Esophagus (tissue), 2 donors: Measurements from ENCODE around the gene CMC2. TPM values are rescaled to one million over a fixed set of nuclear protein-coding genes. Genes with fewer than 3 reads are reported as not detected.

Source experiments
- H3K27ac ChIP-seq, 2 donors: one replicate each; pipeline ENCODE4 v1.5.1; 2013; ENCODE audit warnings: low read depth in 2 of 2, mild to moderate bottlenecking in 2 of 2, inconsistent platforms in 1 of 2, low read length in 1 of 2, moderate library complexity in 1 of 2
- H3K27me3 ChIP-seq, 2 donors: one replicate each; pipeline ENCODE4 v1.6.1; 2013; ENCODE audit warnings: low read length in 2 of 2, control low read depth in 1 of 2, mild to moderate bottlenecking in 1 of 2; ENCODE audit not compliant: insufficient read depth in 2 of 2, control insufficient read depth in 1 of 2
- H3K36me3 ChIP-seq, 2 donors: one replicate each; pipeline ENCODE4 v1.6.1; 2013; ENCODE audit warnings: low read length in 1 of 2; ENCODE audit not compliant: control insufficient read depth in 2 of 2, insufficient read depth in 2 of 2
- H3K4me1 ChIP-seq, 2 donors: one replicate each; pipeline ENCODE4 v1.6.1; 2013; ENCODE audit warnings: low read length in 1 of 2; ENCODE audit not compliant: control insufficient read depth in 2 of 2, insufficient read depth in 2 of 2
- H3K4me3 ChIP-seq, 2 donors: one replicate each; pipeline ENCODE4 v1.5.1; 2013; ENCODE audit warnings: low read length in 2 of 2, mild to moderate bottlenecking in 2 of 2, low read depth in 1 of 2, moderate library complexity in 1 of 2
- H3K9me3 ChIP-seq, 2 donors: one replicate each; pipeline ENCODE4 v1.6.1; 2013; ENCODE audit warnings: mild to moderate bottlenecking in 2 of 2, low read depth in 1 of 2, low read length in 1 of 2, moderate library complexity in 1 of 2; ENCODE audit not compliant: control insufficient read depth in 2 of 2, insufficient read depth in 1 of 2
- WGBS, 2 donors: extraction: QIAGEN DNeasy Blood & Tissue Kit; methylation state at CpG; one replicate each; pipeline ENCODE4 v1.1.7; 2013; 5-methylcytosine and 5-hydroxymethylcytosine counted together
- polyA plus RNA-seq, 2 donors: library from polyadenylated mRNA; stranded (reverse); fragments of 200-250 nt; gene quantifications; one replicate each; pipeline ENCODE4 v1.2.3, GENCODE V29; 2013
- donor health status: healthy with polysubstance abuse.
- donor health status: Bipolar disorder and iron deficiency.

The CMC2 gene
- polyA plus RNA-seq, 2 donors: 29.9 to 69.7 TPM

DNA sequence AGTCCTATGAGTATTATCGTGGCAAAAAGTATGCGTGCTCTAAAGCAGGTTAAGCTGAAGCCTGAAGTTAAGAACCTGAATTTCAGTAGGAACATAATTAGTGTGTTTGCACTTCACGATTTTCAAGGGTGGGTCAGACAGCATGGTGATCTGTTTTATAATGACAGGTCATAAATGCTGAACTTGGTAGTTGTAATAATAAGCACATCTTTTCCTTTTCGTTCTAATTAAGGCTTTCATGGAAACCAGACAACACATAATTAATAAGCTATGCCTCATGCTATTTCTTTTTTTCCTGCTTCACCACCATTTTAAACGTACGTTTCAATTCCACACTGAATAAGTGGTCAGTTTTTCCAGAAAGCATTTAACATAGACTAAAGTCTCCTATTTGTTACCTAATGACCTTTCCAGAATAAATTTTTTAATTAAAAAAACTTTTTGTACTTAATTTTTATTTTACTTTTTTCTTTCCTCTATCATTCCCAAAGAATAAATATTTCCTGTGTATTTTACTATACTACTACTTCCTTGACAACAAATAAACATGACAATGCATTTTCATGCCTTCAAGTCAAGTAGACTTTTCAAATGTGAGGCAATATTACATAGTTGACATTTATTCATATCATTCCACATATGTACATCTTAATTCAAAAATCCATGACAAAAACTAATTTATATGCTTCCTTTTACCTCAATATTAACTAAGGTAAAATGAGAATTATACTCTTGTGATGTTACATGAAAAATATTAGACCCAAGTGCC lies 22.4 kb downstream of the CMC2 start:
- no peaks in the 10 kb centered on the region for H3K27me3 ChIP-seq
- H3K4me3 ChIP-seq: no peak overlapping the region
- H3K9me3 ChIP-seq: no peaks in the 10 kb centered on the region
- 88 to 90% methylated on average over 6 of the region's 6 CpGs for WGBS, 2 donors
- H3K36me3 ChIP-seq: no peaks in the 10 kb centered on the region
- H3K4me1 ChIP-seq: no peaks in the 10 kb centered on the region
- no peak overlapping the region for H3K27ac ChIP-seq

DNA sequence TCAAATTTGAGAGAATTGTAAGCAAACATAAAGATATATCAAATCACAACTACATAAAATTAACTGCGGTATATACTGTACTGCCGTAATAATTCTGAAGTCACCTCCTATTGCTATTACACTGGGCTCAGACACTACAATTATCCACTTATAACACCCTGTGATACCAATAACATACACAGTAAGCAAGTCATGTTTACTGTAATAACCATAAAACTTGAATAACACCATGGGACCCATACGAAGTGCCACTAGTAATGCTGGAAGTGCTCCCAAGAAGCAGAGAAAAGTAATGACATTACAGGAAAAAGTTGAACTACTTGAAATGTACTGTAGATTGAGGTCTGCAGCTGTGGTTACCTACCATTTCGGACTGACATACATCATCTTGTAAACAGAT lies 24.0 kb downstream of the CMC2 start:
- Histone ChIP-seq H3K27ac (no peak overlapping the region), H3K9me3 (no peaks in the 10 kb centered on the region), H3K4me1 (no peaks in the 10 kb centered on the region), H3K36me3 (no peaks in the 10 kb centered on the region), H3K4me3 (no peak overlapping the region), H3K27me3 (no peaks in the 10 kb centered on the region)
- WGBS, 2 donors: 72 to 74% methylated on average over 4 of the region's 4 CpGs

GRCh38 chr16:80981103-80981502 lies 25.6 kb downstream of the CMC2 start:
- Histone ChIP-seq H3K27me3 (no peaks in the 10 kb centered on the region), H3K4me1 (no peaks in the 10 kb centered on the region), H3K9me3 (no peaks in the 10 kb centered on the region), H3K4me3 (no peak overlapping the region), H3K36me3 (no peaks in the 10 kb centered on the region), H3K27ac (no peak overlapping the region)

- WGBS, 2 donors: 91 to 100% methylated on average over 1 of the region's 1 CpG
- no peaks in the 10 kb centered on the region for H3K27me3 ChIP-seq
- H3K27ac ChIP-seq: no peak overlapping the region
- no peaks in the 10 kb centered on the region for H3K9me3 ChIP-seq
- H3K36me3 ChIP-seq: no peaks in the 10 kb centered on the region
- H3K4me3 ChIP-seq: no peak overlapping the region
- no peaks in the 10 kb centered on the region for H3K4me1 ChIP-seq
Observed at GRCh38 chr16:80976946-80977345, 29.7 kb downstream of the CMC2 start.

GRCh38 chr16:80974649-80975376 lies 31.9 kb downstream of the CMC2 start:
- H3K27me3 ChIP-seq: no peaks in the 10 kb centered on the region
- 83 to 92% methylated on average over 6 of the region's 6 CpGs for WGBS, 2 donors
- no peaks in the 10 kb centered on the region for H3K4me1 ChIP-seq
- H3K36me3 ChIP-seq: no peaks in the 10 kb centered on the region
- H3K27ac ChIP-seq: no peak overlapping the region
- no peaks in the 10 kb centered on the region for H3K9me3 ChIP-seq
- H3K4me3 ChIP-seq: no peak overlapping the region

- Histone ChIP-seq H3K36me3 (peaks cover 0 to 3% of the 10 kb centered on the region in 2 donors), H3K27ac (no peak overlapping the region)
- 61 to 62% methylated on average over 4 of the region's 4 CpGs for WGBS, 2 donors
Observed at GRCh38 chr16:80973991-80974390, 32.7 kb downstream of the CMC2 start.

GRCh38 chr16:80972611-80973010 lies 34.1 kb downstream of the CMC2 start:
- Histone ChIP-seq H3K9me3 (no peaks in the 10 kb centered on the region), H3K27ac (no peak overlapping the region), H3K27me3 (no peaks in the 10 kb centered on the region), H3K36me3 (peaks cover 0 to 3% of the 10 kb centered on the region in 2 donors), H3K4me1 (no peaks in the 10 kb centered on the region), H3K4me3 (no peak overlapping the region)
- WGBS, 2 donors: 88 to 90% methylated on average over 4 of the region's 4 CpGs

More at GRCh38 chr16:80973991-80974390, 32.7 kb downstream of the CMC2 start:
- H3K27me3 ChIP-seq: no peaks in the 10 kb centered on the region
- H3K4me3 ChIP-seq: no peak overlapping the region
- no peaks in the 10 kb centered on the region for H3K4me1 ChIP-seq
- no peaks in the 10 kb centered on the region for H3K9me3 ChIP-seq

- Histone ChIP-seq H3K27me3 (no peaks in the 10 kb centered on the region), H3K9me3 (no peaks in the 10 kb centered on the region), H3K4me3 (no peak overlapping the region), H3K27ac (no peak overlapping the region), H3K4me1 (no peaks in the 10 kb centered on the region), H3K36me3 (peaks cover 0 to 3% of the 10 kb centered on the region in 2 donors)
- WGBS, 2 donors: 77 to 82% methylated on average over 2 of the region's 2 CpGs
Observed at GRCh38 chr16:80971819-80972218, 34.9 kb downstream of the CMC2 start.

DNA sequence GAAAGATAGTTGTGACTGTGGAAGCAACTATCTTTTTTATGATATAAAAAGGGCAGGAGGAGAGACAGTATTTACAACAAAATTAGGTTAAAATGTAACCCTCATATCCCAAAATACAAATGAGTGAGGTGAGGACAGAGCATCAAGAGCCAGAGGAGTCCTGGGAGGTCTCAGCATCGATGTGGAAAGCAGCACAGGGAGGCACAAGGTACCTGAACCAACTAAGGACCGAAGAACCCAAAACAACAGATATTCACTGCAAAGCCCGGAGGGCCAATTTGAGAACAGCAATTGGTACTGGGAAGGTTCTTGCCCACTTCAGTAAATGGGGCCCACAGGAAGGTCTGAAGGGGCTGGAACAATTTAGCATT lies 37.6 kb downstream of the CMC2 start:
- H3K9me3 ChIP-seq: no peaks in the 10 kb centered on the region
- WGBS, 2 donors: 97 to 99% methylated on average over 3 of the region's 3 CpGs
- no peaks in the 10 kb centered on the region for H3K4me1 ChIP-seq
- no peaks in the 10 kb centered on the region for H3K27me3 ChIP-seq
- H3K4me3 ChIP-seq: no peak overlapping the region
- peaks cover 0 to 3% of the 10 kb centered on the region in 2 donors for H3K36me3 ChIP-seq
- no peak overlapping the region for H3K27ac ChIP-seq
